ENCODE results near the gene TK1.

TK1 gene

DNA sequence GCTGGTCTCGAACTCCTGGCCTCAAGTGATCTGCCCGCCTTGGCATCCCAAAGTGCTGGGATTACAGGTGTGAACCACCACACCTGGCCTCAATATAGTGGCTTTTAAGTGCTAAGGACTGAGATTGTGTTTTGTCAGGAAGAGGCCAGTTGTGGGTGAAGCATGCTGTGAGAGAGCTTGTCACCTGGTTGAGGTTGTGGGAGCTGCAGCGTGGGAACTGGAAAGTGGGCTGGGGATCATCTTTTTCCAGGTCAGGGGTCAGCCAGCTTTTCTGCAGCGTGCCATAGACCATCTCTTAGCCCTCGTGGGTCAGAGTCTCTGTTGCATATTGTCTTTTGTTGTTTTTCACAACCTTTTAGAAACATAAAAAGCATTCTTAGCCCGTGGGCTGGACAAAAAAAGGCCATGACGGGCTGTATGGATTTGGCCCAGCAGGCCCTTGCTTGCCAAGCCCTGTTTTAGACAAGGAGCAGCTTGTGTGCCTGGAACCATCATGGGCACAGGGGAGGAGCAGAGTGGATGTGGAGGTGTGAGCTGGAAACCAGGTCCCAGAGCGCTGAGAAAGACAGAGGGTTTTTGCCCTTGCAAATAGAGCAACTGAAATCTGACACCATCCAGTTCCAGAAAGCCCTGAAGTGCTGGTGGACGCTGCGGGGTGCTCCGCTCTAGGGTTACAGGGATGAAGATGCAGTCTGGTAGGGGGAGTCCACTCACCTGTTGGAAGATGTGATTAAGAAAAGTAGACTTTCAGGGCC, 32.7 kb upstream of the TK1 start:
- DNase-seq: no peak

DNA sequence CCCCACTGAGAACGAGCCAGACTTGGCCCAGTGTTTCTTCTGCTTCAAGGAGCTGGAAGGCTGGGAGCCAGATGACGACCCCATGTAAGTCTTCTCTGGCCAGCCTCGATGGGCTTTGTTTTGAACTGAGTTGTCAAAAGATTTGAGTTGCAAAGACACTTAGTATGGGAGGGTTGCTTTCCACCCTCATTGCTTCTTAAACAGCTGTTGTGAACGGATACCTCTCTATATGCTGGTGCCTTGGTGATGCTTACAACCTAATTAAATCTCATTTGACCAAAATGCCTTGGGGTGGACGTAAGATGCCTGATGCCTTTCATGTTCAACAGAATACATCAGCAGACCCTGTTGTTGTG, 27.8 kb upstream of the TK1 start:
- DNase-seq: no peak

GRCh38 chr17:78214016-78214705, 27.3 kb upstream of the TK1 start, which contains the start of gene BIRC5:
Gene BIRC5 (plus strand): TSS chr17:78214253. CDS start chr17:78214317, 64 bp downstream.
- DNase-seq: peak; percentile 92

- DNase-seq: no peak
Measured at GRCh38 chr17:78211032-78211431, 24.2 kb upstream of the TK1 start.

GRCh38 chr17:78210111-78210510, 23.3 kb upstream of the TK1 start:
- no peak for DNase-seq

DNA sequence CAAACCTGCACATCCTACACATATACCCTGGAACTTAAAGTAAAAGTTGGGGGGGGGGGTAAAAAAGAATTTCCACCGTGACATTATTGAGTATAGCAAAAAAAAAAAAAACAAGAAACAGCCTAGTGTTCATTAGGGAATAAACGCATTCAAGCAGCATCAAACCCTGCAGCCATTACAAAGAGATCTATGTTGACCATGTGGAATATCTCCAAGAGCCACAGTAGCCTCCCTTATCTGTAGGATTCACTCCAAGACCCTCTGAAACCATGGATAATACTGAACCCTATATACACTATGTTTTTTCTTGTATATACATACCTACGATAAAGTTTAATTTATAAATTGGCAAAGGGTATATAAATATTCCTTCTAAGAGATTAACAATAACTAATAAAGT, 21.6 kb upstream of the TK1 start:
- no peak for DNase-seq

- no peak for DNase-seq
Measured at GRCh38 chr17:78206298-78206697, 19.4 kb upstream of the TK1 start.

DNA sequence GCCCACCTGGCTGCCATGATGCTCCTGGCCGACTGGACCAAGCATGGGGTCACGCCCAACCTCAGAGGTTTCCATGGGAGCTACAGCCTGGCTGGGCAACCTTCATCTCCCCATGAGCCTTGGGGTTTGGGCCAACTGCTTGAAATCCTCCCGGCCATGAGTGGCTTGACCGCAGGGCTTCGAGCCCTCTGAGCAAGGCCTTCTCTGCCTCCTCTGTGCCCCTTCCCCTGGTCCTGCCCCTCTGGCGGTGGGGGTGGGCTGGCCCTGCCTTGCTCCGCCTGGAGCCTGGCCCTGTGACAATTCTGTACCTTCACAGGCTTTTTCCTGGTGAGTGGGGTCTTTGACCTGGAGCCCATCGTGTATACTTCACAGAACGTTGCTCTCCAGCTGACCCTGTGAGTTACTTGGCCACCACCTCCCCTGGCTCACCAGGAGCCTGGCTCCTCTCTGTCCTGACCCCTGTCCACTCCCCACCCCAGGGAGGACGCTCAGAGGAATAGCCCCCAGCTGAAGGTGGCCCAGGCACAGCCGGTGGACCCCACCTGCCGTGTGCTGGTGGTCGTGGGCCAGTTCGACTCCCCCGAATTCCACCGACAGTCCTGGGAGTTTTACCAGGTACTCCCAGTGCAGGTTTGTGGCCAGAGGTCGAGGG, 18.4 kb upstream of the TK1 start:
- DNase-seq: no peak

GRCh38 chr17:78204387-78205123, 17.7 kb upstream of the TK1 start:
- no peak for DNase-seq

DNA sequence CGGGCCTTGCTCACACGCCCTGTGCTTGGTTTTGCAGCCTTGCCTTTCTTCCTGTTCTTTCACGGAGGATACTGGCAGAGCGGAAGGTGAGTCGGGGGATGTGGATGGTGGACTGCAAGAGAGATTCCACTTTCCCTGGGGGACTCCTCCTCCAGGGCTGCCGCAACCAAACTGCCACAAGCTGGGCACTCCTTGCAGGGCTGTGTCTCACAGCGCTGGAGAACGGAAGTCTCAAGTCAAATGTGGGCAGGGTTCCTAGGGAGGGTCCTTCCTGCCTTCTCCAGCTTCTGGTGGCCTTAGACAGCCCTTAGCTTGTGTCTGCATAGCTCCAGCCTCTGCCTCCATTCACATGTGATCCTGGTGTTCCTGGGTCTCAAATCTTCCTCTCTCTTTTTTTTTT, 15.8 kb upstream of the TK1 start:
- DNase-seq: no peak

GRCh38 chr17:78200451-78200850, 13.6 kb upstream of the TK1 start:
- DNase-seq: no peak

GRCh38 chr17:78197147-78197832, 10.4 kb upstream of the TK1 start:
- DNase-seq: peak; percentile 68

DNA sequence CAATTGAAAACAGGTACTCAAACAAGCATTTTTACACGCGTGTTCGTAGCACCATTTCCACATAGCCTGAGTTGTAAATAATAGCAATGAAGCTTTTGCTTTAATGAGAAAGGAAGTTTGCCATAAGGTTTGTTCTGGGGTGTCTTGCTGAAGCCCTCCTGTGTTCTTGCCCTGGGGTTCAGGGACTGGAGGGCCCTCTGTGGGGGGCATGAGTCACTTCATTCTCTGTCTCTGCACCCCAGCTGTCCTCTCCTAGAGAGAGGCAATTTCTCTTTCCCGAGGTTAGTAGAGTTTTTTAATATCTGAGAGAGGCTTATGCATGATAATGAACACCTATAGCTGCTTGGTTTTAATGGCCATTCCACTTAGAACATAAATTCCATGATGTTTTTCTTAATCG, 9.9 kb upstream of the TK1 start:
- DNase-seq: no peak

DNA sequence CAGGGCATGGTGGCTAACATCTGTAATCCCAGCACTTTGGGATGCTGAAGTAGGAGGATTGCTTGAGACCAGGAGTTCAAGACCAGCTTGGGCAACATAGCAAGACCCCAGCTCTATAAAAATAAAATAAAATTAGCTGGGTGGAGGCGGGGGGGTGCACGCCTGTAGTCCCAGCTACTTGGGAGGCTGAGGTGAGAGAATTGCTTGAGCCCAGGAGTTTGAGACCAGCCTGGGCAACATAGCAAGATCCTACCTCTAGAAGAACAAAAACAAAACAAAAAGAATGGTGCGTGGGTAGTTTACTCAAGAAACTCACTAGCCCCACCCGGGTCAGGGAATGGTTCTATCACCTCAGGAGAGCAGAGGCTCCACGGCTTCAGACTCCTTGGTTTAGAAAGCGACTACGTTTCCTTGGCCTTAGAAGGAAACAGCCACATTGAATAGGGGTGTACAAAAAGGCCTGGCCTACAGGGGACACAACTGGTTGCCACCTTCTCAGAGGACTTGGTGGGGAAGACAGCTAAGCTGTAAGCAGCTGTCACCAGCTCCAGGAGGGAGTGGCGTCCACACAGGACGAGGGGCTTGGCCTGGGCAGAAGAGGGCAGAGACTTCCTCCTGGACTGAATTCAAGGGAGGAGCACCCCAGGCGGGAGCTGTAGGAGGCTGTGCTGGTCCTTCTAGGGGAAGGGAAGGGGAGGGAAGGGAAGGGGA, 716 bp downstream of the TK1 start:
- DNase-seq: no peak

GRCh38 chr17:78184868-78185267, 2.0 kb downstream of the TK1 start:
- DNase-seq: no peak

DNA sequence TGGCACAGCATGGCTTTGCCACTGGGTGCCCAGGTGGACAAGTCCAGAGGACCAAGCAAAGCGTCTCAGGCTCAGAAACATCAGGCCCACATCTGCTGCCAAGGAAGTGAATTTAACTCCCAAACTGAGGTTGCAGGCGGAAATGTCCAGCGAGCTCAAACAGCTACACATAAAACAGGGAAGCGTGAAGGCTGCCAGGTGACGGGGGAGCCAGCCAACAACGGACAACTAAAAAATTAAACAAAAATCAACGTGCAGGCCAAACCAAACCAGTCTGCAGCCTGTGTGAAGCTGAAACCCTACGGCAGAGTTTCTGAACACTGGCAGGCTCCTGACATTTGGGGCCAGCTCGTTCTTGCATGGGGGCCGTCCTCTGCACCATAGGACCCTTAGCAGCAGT, 2.5 kb downstream of the TK1 start:
- DNase-seq: no peak

DNA sequence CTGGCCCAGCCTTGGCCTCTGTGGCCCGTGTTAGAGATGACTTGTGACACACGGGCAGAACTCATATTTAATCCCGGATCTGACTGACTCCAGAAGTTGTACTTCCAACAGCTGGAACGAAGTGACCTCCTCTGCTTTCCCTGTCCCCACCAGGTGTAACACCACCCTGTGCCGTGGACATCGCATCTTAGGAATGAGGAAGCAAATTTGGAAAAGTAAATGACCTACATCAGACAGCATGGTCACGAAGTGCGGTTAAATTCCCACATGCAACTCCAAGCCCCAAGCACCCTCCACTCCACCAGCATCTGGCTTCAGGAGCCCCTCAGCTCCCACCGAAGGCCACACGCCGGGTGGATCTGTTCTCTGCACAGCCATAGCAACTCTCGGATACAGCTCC, 2.9 kb downstream of the TK1 start:
- no peak for DNase-seq

DNA sequence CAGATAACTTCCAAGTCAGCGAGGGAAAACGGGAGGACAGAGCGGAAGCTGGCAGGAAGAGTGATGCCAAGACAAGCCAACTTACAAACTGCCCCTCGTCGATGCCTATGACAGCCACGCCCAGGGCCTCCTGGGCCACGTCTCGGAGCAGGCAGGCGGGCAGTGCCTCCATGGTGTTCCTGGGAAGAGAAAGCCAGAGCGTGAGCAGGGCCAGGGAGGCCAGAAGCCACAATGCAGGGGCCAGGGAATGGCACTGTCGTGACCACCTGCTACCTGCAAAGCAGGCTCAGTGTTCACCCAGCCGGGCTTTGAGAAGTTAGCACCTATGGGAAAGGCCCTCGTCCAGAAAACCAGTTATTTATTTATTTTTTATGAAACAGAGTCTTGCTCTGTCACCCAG, 4.3 kb downstream of the TK1 start:
- DNase-seq: no peak

DNA sequence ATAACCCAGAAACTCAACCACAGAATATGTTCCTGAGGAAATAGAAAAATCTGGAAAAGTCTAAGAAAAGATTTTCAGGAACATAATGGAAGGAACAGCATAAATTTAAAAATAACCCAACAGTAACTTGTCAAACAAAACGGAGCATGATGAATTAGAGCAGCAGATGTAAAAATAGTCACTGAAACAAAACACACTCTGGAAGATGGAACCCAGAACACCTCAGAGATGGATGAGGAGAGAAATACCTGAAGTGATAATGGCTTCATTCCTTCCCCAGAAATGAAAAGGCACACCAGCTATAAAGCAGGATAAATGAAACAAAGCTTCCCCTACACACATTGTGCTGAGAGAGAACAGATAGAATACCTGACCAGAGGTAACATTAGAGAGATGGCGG, 6.3 kb downstream of the TK1 start:
- no peak for DNase-seq

- DNase-seq: no peak
Measured at GRCh38 chr17:78180083-78180482, 6.8 kb downstream of the TK1 start.

DNA sequence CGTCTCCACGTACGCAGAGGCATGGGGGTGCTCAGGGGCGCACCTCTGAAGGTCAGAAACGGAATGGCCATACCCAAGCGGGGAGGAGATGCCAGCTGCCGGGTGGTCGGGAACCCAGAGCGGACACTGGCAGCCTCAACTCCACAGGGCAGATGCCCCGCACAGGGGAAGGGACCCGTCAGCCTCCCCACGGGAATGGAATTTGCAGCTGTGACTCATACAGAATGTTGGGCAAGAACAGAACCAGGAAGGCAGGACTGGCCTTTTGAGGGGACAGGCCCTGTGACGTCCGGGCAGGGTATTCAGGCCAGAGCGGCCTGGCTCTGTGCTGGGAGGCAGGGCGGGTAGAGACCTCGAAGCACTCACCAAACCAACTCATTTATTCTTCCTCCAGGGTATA, 7.5 kb downstream of the TK1 start:
- DNase-seq: no peak

DNA sequence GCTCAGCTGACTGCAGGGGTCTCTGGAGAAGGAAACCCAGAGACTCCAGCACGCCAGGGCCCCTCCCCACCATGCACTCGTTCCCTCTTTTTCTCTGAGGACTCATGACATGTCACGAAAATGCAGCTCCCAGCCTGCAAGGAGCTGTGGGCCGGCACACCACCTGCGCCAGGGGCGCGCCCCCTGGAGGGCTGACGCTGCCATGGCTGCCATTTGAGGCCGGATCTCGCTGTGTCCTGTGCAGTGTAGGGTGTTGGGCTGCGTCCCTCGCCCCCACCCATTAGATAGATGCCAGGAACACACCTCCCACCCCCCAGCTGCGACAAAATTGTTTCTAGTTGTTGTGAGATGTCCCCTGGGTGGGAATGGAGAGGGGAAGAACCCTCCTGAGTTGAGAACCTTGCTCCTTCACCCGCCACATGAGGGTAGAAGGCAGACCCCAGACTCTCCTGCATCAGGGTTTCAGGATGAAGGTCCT, 10.3 kb downstream of the TK1 start:
- DNase-seq: peak; percentile 74

All from retina (tissue), 1 donor.